ENCODE data around the gene CEP250.
A peak's percentile ranks its signal among the peaks of the same experiment; 100 is the strongest.
"Not testable (repeated sequence)": the region's sequence is repeated elsewhere in the genome, so short reads cannot be mapped to it uniquely, and the experiment has no call there.

Gene CEP250, protein sequence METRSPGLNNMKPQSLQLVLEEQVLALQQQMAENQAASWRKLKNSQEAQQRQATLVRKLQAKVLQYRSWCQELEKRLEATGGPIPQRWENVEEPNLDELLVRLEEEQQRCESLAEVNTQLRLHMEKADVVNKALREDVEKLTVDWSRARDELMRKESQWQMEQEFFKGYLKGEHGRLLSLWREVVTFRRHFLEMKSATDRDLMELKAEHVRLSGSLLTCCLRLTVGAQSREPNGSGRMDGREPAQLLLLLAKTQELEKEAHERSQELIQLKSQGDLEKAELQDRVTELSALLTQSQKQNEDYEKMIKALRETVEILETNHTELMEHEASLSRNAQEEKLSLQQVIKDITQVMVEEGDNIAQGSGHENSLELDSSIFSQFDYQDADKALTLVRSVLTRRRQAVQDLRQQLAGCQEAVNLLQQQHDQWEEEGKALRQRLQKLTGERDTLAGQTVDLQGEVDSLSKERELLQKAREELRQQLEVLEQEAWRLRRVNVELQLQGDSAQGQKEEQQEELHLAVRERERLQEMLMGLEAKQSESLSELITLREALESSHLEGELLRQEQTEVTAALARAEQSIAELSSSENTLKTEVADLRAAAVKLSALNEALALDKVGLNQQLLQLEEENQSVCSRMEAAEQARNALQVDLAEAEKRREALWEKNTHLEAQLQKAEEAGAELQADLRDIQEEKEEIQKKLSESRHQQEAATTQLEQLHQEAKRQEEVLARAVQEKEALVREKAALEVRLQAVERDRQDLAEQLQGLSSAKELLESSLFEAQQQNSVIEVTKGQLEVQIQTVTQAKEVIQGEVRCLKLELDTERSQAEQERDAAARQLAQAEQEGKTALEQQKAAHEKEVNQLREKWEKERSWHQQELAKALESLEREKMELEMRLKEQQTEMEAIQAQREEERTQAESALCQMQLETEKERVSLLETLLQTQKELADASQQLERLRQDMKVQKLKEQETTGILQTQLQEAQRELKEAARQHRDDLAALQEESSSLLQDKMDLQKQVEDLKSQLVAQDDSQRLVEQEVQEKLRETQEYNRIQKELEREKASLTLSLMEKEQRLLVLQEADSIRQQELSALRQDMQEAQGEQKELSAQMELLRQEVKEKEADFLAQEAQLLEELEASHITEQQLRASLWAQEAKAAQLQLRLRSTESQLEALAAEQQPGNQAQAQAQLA (N-terminal part only)

GRCh38 chr20:35454881-35455609 is at the start of gene CEP250:
Gene CEP250, plus strand, starts transcription at chr20:35455598. Its CDS starts 6,770 bp downstream, at chr20:35462368.
- DNase-seq (ENCODE audit: low spot score) = peak; percentile 96

- no peak for DNase-seq (ENCODE audit: low spot score)
Observed at GRCh38 chr20:35405775-35406174, 49.6 kb upstream of the CEP250 start.

- no peak for DNase-seq (ENCODE audit: low spot score)
Observed at GRCh38 chr20:35408270-35408669, 47.1 kb upstream of the CEP250 start.

DNA sequence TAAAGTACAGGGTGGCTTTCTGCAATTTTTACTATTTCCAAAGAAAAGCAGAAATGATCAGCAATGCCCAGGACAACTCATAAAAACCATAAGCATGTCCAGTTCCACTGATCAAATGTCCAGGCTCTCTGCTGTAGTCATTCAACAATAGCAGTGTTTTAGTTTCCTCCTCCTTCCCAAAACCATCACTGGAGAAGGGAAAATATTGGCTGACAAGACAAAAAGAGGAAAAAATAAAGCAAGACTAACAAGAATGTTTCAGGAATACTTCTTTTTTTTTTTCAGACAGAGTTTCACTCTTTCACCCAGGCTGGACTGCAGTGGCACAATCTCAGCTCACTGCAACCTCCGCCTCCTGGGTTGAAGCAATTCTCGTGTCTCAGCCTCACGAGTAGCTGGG is 45.9 kb upstream of the CEP250 start:
- DNase-seq (ENCODE audit: low spot score) = no peak

- DNase-seq (ENCODE audit: low spot score) = no peak
Observed at GRCh38 chr20:35410613-35411012, 44.8 kb upstream of the CEP250 start.

DNA sequence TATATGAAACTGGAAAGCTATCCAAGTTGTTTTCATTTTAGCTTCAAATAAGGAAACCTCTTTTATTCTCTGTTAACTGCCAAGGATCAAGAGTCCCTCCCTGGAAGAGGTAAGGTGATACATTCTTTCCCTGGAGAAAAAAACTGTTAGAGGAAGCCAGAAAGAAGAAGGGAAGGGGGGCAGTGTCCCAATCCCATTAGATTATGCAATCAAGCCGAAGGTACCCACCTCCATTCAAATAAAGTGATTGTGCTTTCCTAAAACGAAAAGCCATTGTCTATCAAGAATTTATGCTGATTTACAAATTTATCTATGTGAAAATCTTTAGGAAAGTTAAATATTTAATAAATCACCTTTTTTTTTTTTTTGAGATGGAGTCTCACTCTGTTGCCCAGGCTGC is 34.1 kb upstream of the CEP250 start:
- no peak for DNase-seq (ENCODE audit: low spot score)

GRCh38 chr20:35431621-35432429 is 23.6 kb upstream of the CEP250 start:
- no peak for DNase-seq (ENCODE audit: low spot score)

DNA sequence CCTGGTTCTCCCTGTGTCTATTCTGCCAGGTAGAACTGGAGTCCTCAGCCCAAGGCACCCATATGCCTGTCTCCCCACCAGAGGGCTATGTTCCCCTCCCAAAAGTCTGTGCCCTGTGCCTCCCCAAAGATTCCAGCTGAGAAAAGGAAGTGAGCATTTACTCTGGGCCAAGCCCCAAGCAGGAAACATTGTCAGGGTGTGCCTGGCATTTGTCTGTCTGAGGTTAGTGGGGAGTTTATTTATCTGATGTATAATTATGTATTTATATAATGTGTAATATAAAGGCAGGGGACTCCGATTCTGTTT is 23.0 kb upstream of the CEP250 start:
- DNase-seq (ENCODE audit: low spot score) = no peak

GRCh38 chr20:35433337-35433736 is 22.1 kb upstream of the CEP250 start:
- no peak for DNase-seq (ENCODE audit: low spot score)

GRCh38 chr20:35434085-35435005 is 21.1 kb upstream of the CEP250 start:
- no peak for DNase-seq (ENCODE audit: low spot score)

DNA sequence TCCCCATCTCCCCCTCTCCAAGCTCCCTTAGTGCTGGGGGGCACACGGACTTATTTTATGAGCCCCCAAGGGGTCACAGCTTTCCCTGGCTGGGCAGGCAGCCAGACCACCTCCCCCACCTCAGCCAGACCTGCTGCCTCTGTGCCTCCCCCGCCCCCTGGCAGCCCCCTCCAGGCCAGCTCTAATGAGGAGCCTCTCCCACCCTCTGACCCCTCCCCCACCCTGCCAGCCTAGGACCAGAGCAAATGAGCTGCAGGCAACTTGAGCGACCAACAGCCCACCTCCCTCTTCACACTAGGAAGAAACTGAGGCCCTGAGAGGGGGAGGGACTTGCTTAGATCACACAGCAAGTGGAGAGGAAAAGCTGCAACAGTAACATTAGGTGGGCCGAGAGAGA is 19.2 kb upstream of the CEP250 start:
- DNase-seq (ENCODE audit: low spot score) = no peak

GRCh38 chr20:35437599-35437998 is 17.8 kb upstream of the CEP250 start:
- DNase-seq (ENCODE audit: low spot score) = no peak

DNA sequence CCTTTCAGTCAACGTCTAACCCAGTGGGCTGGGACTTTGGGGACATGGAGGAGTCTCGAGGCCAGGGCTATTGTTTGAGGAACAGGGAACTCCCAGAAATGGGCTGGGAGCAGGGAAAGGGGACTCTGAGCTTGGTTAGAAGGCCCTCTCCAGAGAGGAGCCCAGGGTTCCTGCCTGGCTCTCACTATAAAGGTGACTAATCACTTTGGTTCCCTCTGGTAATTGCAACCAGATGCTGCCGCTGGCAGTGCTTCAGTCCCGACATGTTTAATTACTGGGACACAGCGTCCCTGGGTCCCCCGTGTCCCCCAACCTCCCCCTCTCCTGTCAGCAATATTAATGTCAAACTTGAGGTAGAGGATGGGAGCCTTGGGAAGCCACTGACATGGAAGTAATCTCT is 12.4 kb upstream of the CEP250 start:
- DNase-seq (ENCODE audit: low spot score) = no peak

DNA sequence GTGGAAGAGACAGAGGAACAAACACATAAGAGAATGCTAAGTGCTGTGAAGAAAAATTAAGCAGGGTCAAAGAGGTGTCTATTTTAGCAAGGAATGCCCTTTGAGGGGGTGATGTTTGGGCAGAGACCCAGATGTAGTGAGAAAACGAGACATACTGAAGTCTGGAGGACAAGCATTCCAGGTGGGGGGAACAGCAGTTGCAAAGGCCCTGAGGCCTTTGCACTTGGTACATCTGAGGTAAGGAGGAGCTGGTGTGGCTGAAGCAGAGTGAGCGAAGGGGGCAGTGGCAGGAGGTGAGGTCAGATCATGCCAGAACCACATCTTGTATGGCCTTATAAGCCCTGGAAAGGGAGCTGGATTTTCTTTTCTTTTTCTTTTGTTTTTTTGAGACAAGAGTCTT is 11.2 kb upstream of the CEP250 start:
- DNase-seq (ENCODE audit: low spot score) = no peak

DNA sequence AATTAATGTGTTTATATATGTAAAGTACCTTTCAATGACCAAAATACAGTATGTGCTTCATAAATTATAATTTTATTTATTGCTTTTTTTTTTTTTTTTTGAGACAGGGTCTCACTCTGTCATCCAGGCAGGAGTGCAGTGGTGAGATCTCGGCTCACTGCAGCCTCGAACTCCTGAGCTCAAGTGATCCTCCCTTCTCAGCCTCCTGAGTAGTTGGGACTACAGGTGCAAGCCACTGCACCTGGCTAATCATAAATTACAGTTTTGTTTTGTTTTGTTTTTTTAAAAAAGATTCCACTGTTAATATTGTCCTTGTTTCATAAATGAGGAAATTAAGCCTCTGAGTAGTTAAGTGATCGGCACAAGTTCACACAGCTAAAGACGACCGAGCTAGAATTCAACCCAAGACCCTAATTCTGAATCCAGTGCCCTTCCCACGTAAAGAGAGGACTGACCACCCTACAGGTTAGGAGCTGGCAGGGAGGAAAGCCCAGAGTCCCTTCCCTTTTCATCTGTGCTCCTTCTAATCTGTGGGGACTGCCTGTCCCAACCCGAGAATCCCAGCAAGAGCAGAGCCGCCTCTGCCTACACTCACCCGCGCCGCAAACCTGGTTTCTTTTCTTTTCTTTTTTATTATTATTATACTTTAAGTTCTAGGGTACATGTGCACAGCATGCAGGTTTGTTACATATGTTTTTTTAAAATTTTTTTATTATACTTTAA is 8.9 kb upstream of the CEP250 start:
- no peak for DNase-seq (ENCODE audit: low spot score)

DNA sequence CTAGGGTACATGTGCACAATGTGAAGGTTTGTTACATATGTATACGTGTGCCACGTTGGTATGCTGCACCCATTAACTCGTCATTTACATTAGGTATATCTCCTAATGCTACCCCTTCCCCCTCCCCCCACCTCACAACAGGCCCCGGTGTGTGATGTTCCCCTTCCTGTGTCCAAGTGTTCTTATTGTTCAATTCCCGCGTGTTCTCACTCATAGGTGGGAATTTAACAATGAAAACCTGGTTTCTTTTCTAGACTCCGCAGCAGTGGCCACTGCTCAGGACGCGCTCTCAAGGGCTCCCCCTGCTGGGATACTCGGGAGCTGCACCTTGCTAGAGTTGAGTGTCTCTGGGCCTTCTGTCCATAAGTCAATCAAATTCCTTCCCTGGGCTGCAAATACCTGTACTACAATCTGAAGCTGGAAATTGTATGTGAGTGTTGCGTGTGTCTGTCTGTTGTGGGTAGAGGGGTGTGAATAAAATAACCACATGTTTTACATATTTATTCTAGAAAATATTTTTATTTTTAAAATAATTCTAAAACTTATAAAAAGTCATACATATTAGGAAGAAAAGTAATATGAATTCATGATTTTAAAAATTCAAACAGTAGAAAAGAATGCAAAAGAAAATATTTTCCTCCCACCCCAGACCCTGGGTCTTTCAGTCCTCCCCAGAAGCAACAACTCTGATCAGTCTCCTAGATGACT is 8.2 kb upstream of the CEP250 start:
- peak; percentile 87 for DNase-seq (ENCODE audit: low spot score)

GRCh38 chr20:35448788-35449373 is 6.5 kb upstream of the CEP250 start:
- DNase-seq (ENCODE audit: low spot score) = no peak

GRCh38 chr20:35449855-35450254 is 5.5 kb upstream of the CEP250 start:
- DNase-seq (ENCODE audit: low spot score) = not testable (repeated sequence)

Data from cerebellar cortex (tissue), 1 donor.